Measurements from ENCODE around the gene AWAT1.

AWAT1 gene

GRCh38 chrX:70234355-70234754 lies at the start of gene AWAT1:
TSS of gene AWAT1 (plus strand) at chrX:70234655. CDS start at chrX:70234696, 41 bp downstream.
- TF ChIP-seq CTCF (IDR thresholded peaks at IDR 0.05; ENCODE audit: low read depth, low read length) (no peak), EZH2phosphoT487 (IDR thresholded peaks at IDR 0.05; ENCODE audit: low read depth) (no peak)
- Histone ChIP-seq H3K27ac (ENCODE audit: low read length) (no peak within 1 kb of the TSS), H3K9me3 (ENCODE audit: insufficient read depth, low read length) (no peaks in the 10 kb centered on the region), H4K20me1 (ENCODE audit: insufficient read depth, low read length) (no peaks in the 10 kb centered on the region), H3K9ac (ENCODE audit: low read length) (no peak within 1 kb of the TSS), H3K79me2 (ENCODE audit: low read length) (no peaks in the 10 kb centered on the region), H3K4me2 (ENCODE audit: low read length) (no peak within 1 kb of the TSS), H3K36me3 (replicated peaks; ENCODE audit: low read depth, low read length) (no peaks in the 10 kb centered on the region), H3K4me1 (ENCODE audit: low read length) (no peaks in the 10 kb centered on the region), H3K27me3 (ENCODE audit: low read depth, low read length) (no peaks in the 10 kb centered on the region), H2AFZ (ENCODE audit: low read depth, low read length) (no peak within 1 kb of the TSS), H3K4me3 (ENCODE audit: low read length) (no peak within 1 kb of the TSS)

- Histone ChIP-seq H3K4me2 (ENCODE audit: low read length) (no peak overlapping the region), H3K9me3 (ENCODE audit: insufficient read depth, low read length) (no peaks in the 10 kb centered on the region), H2AFZ (ENCODE audit: low read depth, low read length) (no peak overlapping the region), H3K4me3 (ENCODE audit: low read length) (no peak overlapping the region), H3K27ac (ENCODE audit: low read length) (no peak overlapping the region), H3K27me3 (ENCODE audit: low read depth, low read length) (no peaks in the 10 kb centered on the region), H3K36me3 (replicated peaks; ENCODE audit: low read depth, low read length) (no peaks in the 10 kb centered on the region), H3K9ac (ENCODE audit: low read length) (no peak overlapping the region), H4K20me1 (ENCODE audit: insufficient read depth, low read length) (no peaks in the 10 kb centered on the region), H3K79me2 (ENCODE audit: low read length) (no peaks in the 10 kb centered on the region), H3K4me1 (ENCODE audit: low read length) (no peaks in the 10 kb centered on the region)
- no peak for TF ChIP-seq EZH2phosphoT487 (IDR thresholded peaks at IDR 0.05; ENCODE audit: low read depth)
- no peak for TF ChIP-seq CTCF (IDR thresholded peaks at IDR 0.05; ENCODE audit: low read depth, low read length)
These were observed 44.2 kb upstream of the AWAT1 start for GRCh38 chrX:70190225-70190624.

- Histone ChIP-seq H3K9me3 (ENCODE audit: insufficient read depth, low read length) (no peaks in the 10 kb centered on the region), H3K4me2 (ENCODE audit: low read length) (peak overlapping the region; percentile 65), H3K27ac (ENCODE audit: low read length) (no peak overlapping the region), H3K79me2 (ENCODE audit: low read length) (no peaks in the 10 kb centered on the region), H2AFZ (ENCODE audit: low read depth, low read length) (peak overlapping the region; percentile 75; the same call in 1 of the 2 replicates), H3K27me3 (ENCODE audit: low read depth, low read length) (no peaks in the 10 kb centered on the region), H3K4me3 (ENCODE audit: low read length) (peak overlapping the region; percentile 55), H3K9ac (ENCODE audit: low read length) (no peak overlapping the region), H3K4me1 (ENCODE audit: low read length) (no peaks in the 10 kb centered on the region), H4K20me1 (ENCODE audit: insufficient read depth, low read length) (no peaks in the 10 kb centered on the region), H3K36me3 (replicated peaks; ENCODE audit: low read depth, low read length) (no peaks in the 10 kb centered on the region)
- TF ChIP-seq EZH2phosphoT487 (IDR thresholded peaks at IDR 0.05; ENCODE audit: low read depth): no peak
- TF ChIP-seq CTCF (IDR thresholded peaks at IDR 0.05; ENCODE audit: low read depth, low read length): peak; percentile 73
These were observed 37.3 kb upstream of the AWAT1 start for GRCh38 chrX:70196961-70197720.

- no peaks in the 10 kb centered on the region for H3K4me1 ChIP-seq (ENCODE audit: low read length)
- H4K20me1 ChIP-seq (ENCODE audit: insufficient read depth, low read length): no peaks in the 10 kb centered on the region
- H3K4me2 ChIP-seq (ENCODE audit: low read length): no peak overlapping the region
- no peak for TF ChIP-seq EZH2phosphoT487 (IDR thresholded peaks at IDR 0.05; ENCODE audit: low read depth)
- no peak for TF ChIP-seq CTCF (IDR thresholded peaks at IDR 0.05; ENCODE audit: low read depth, low read length)
- H3K36me3 ChIP-seq (replicated peaks; ENCODE audit: low read depth, low read length): no peaks in the 10 kb centered on the region
- no peak overlapping the region for H3K27ac ChIP-seq (ENCODE audit: low read length)
- no peaks in the 10 kb centered on the region for H3K9me3 ChIP-seq (ENCODE audit: insufficient read depth, low read length)
- no peaks in the 10 kb centered on the region for H3K27me3 ChIP-seq (ENCODE audit: low read depth, low read length)
- no peak overlapping the region for H3K9ac ChIP-seq (ENCODE audit: low read length)
- no peak overlapping the region for H3K4me3 ChIP-seq (ENCODE audit: low read length)
- H3K79me2 ChIP-seq (ENCODE audit: low read length): no peaks in the 10 kb centered on the region
- H2AFZ ChIP-seq (ENCODE audit: low read depth, low read length): no peak overlapping the region
These were observed 32.7 kb upstream of the AWAT1 start for GRCh38 chrX:70201732-70202131.

Measured in OCI-LY3 (cell line).